ENCODE measurements around the gene RAB6B.

DNA sequence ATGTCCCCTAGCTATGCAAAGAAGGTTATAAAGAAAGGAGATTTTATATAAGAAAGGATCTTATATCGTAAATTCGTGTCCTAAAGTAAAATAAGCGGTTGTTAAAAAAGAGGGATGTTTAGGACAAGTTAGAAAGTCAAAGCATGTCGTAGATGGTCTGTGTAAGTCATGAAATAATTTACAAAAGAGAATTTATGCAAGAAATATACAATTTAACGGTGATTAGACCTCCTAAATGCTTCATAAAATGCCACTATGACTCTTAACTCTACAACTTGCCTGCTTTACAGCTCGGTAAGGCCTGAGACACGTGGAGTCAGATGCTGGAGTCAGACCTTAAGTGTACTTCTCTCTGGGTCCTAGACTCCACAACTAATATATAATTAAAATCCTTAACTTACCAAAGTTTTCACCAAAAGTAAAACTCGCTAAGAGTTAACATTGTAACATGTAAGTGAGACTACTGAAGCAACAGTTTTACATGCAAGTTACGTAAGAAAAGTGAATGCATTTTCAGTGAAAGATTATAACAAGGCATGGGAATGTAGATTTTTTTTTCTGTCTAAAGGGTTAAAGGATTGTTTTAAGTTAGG, 103.4 kb downstream of the RAB6B start:
- TF ChIP-seq, protein P1, sequence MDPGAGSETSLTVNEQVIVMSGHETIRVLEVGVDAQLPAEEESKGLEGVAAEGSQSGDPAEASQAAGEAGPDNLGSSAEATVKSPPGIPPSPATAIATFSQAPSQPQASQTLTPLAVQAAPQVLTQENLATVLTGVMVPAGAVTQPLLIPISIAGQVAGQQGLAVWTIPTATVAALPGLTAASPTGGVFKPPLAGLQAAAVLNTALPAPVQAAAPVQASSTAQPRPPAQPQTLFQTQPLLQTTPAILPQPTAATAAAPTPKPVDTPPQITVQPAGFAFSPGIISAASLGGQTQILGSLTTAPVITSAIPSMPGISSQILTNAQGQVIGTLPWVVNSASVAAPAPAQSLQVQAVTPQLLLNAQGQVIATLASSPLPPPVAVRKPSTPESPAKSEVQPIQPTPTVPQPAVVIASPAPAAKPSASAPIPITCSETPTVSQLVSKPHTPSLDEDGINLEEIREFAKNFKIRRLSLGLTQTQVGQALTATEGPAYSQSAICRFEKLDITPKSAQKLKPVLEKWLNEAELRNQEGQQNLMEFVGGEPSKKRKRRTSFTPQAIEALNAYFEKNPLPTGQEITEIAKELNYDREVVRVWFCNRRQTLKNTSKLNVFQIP (CRISPR knock-in tag; IDR thresholded peaks at IDR 0.05; ENCODE audit: borderline replicate concordance, low read depth) = no peak
- no peak for TF ChIP-seq SNAI2 (CRISPR knock-in tag; IDR thresholded peaks at IDR 0.05)
- TF ChIP-seq, protein P2, sequence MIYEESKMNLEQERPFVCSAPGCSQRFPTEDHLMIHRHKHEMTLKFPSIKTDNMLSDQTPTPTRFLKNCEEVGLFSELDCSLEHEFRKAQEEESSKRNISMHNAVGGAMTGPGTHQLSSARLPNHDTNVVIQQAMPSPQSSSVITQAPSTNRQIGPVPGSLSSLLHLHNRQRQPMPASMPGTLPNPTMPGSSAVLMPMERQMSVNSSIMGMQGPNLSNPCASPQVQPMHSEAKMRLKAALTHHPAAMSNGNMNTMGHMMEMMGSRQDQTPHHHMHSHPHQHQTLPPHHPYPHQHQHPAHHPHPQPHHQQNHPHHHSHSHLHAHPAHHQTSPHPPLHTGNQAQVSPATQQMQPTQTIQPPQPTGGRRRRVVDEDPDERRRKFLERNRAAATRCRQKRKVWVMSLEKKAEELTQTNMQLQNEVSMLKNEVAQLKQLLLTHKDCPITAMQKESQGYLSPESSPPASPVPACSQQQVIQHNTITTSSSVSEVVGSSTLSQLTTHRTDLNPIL (CRISPR knock-in tag; IDR thresholded peaks at IDR 0.05; ENCODE audit: low read depth) = no peak

Measured in SK-N-SH treated with all-trans-retinoic acid at 6 μM for 48 hours (cell line).